ENCODE measurements around the gene TMUB1. TPM values are rescaled to one million over a fixed set of nuclear protein-coding genes. Genes with fewer than 3 reads are reported as not detected.
A peak's percentile ranks its signal among the peaks of the same experiment; 100 is the strongest.

The TMUB1 gene
- total RNA-seq, 1 donor from 2014 or later = 30.1 TPM

DNA sequence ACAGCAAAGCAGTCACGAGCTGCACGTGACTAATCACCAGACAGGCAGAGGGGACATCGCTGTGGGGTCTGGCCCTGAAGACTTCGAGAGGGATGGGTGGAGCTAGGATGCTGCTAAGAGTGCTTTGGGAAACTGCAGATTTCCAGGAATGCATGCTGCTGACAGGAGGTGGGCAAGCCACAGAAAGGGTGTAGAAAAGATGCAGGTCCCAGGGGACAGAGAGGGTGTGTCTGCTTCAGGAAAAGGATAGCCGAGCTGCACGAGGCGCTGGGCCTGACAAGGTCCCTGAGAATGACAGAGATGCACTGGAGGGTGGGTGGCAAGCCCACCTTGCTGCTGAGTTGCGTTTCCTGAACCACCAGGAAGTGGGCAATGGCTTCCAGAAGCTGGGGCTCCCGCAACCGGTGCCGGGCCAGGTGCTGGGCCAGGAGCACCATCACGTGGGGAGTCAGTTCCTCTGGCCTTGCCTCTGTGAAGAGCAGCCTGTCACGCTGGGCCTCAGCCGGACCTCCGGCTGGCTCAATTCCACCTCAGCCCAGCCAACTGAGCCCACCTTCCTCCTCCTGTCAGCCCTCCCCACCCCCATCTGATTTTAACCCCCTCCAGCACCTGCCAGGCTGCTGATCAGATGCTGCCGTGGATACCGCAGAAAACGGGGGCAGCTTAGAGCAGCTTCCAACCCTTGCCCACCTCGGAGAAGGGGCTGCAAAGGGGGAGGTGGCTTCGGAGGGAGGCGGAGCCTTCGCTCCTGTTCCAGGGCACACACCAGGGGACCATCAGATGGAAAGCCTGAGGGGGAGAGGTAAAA, 4.9 kb downstream of the TMUB1 start:
- Histone ChIP-seq H3K4me3 (no peak overlapping the region), H3K4me1 (peaks cover 68% of the 10 kb centered on the region), H3K9me3 (replicated peaks) (no peaks in the 10 kb centered on the region), H3K27me3 (ENCODE audit: low read depth) (no peaks in the 10 kb centered on the region), H3K36me3 (peaks cover 29% of the 10 kb centered on the region), H3K27ac (replicated peaks) (peak overlapping the region; percentile 68)
- DNase-seq = peak; percentile 20
- TF ChIP-seq, protein P1, sequence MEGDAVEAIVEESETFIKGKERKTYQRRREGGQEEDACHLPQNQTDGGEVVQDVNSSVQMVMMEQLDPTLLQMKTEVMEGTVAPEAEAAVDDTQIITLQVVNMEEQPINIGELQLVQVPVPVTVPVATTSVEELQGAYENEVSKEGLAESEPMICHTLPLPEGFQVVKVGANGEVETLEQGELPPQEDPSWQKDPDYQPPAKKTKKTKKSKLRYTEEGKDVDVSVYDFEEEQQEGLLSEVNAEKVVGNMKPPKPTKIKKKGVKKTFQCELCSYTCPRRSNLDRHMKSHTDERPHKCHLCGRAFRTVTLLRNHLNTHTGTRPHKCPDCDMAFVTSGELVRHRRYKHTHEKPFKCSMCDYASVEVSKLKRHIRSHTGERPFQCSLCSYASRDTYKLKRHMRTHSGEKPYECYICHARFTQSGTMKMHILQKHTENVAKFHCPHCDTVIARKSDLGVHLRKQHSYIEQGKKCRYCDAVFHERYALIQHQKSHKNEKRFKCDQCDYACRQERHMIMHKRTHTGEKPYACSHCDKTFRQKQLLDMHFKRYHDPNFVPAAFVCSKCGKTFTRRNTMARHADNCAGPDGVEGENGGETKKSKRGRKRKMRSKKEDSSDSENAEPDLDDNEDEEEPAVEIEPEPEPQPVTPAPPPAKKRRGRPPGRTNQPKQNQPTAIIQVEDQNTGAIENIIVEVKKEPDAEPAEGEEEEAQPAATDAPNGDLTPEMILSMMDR (IDR thresholded peaks at IDR 0.05; ENCODE audit: borderline replicate concordance) = no peak
- intact Hi-C loops (cut with micrococcal nuclease) = no loop called here

DNA sequence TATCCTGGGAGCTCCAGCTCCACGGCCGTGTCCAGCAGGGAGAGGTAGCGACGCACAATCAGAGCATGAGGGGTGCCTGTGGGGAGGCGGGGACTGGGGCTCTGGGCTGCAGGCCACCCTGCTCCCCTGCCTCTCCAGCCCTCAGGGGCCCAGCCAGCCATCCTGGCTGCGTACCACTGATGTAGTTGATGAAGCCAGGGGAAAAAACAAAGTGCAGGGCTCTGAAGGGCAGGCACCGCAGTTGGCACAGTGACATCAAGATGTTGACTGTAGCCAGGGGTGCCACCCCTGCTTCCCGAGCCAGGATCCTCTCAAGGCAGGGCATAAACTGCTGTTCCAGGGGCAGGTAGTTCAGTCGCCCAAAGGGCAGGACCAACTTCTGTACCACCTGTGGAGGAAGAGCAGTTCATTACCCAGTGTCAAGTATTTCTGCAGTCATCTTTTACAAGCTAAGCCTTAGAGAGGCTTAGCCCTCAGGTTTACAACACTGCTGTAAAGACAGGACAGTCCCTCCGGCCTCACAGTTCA, 5.5 kb downstream of the TMUB1 start:
- no peaks in the 10 kb centered on the region for H3K27me3 ChIP-seq (ENCODE audit: low read depth)
- TF ChIP-seq, protein P1 (IDR thresholded peaks at IDR 0.05; ENCODE audit: borderline replicate concordance) = no peak
- peaks cover 61% of the 10 kb centered on the region for H3K4me1 ChIP-seq
- H3K36me3 ChIP-seq = peaks cover 35% of the 10 kb centered on the region
- intact Hi-C loops (cut with micrococcal nuclease) = no loop called here
- no peak overlapping the region for H3K4me3 ChIP-seq
- H3K9me3 ChIP-seq (replicated peaks) = no peaks in the 10 kb centered on the region
- DNase-seq = no peak
- peak overlapping the region; percentile 68 for H3K27ac ChIP-seq (replicated peaks)

DNA sequence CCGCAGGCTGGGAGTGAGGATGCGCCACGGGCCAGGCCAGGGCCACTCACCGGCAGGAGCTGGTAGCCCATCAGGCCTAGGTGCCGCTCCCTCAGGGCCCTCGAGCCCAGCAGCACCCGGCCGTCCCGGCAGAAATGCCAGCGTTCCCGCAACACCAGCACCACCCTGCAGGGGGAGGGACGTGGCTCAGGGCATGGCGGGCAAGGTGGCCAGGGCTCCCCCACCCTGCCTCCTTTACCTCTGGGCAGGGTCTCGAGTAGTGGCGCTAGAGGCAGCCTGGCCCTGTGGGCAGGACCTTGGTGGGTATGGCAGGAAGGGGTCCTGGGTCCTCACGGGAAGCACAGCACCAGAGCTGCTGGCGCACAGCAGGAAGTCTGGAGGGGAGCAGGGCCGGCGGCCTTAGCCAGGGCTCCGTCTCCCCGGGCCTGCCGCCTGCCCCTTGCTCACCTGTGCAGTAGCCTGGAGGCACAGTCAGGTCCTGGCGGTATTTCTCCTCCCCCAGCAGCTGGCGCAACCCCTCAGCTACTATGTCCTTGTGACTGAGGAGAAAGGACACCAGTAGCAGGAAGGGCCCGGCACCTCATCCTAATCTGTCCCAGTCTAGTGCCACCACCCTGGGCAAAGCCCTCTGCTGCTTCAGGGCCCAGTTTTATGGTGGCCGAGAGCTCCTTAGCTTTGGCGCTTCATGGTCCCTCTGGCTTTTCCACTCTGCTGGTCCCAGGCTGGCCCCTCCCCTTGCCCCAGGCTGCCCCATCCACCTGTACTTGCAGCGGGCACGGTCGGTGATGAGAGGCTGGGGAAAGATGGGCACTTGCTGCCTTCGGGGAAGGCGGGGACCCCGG, 6.2 kb downstream of the TMUB1 start:
- intact Hi-C loops (cut with micrococcal nuclease) = no loop called here
- H3K4me3 ChIP-seq = peak overlapping the region; percentile 6
- H3K9me3 ChIP-seq (replicated peaks) = no peaks in the 10 kb centered on the region
- no peaks in the 10 kb centered on the region for H3K27me3 ChIP-seq (ENCODE audit: low read depth)
- peaks cover 54% of the 10 kb centered on the region for H3K4me1 ChIP-seq
- peak overlapping the region; percentile 68 for H3K27ac ChIP-seq (replicated peaks)
- no peak for DNase-seq
- H3K36me3 ChIP-seq = peaks cover 42% of the 10 kb centered on the region
- TF ChIP-seq, protein P1 (IDR thresholded peaks at IDR 0.05; ENCODE audit: borderline replicate concordance) = peak; percentile 34

DNA sequence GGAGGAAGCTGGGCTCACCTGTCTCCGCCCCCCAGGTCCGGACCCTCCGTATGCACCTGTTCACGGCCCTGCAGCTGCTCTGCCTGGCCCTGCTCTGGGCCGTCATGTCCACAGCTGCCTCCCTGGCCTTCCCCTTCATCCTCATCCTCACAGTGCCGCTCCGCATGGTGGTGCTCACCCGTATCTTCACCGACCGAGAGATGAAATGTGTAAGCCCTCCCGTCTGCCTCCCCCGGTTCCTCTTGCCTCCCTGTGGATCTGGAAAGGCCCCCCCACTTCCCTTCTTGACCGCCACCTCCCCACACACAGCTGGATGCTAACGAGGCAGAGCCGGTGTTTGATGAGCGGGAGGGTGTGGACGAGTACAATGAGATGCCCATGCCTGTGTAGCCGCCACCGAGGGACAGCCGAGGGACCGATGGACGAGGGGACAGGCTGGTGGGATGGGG, 7.3 kb downstream of the TMUB1 start:
- no peak overlapping the region for H3K27ac ChIP-seq (replicated peaks)
- peaks cover 43% of the 10 kb centered on the region for H3K4me1 ChIP-seq
- intact Hi-C loops (cut with micrococcal nuclease) = no loop called here
- no peak overlapping the region for H3K4me3 ChIP-seq
- DNase-seq = no peak
- peaks cover 53% of the 10 kb centered on the region for H3K36me3 ChIP-seq
- TF ChIP-seq, protein P1 (IDR thresholded peaks at IDR 0.05; ENCODE audit: borderline replicate concordance) = no peak
- H3K27me3 ChIP-seq (ENCODE audit: low read depth) = no peaks in the 10 kb centered on the region
- no peaks in the 10 kb centered on the region for H3K9me3 ChIP-seq (replicated peaks)

DNA sequence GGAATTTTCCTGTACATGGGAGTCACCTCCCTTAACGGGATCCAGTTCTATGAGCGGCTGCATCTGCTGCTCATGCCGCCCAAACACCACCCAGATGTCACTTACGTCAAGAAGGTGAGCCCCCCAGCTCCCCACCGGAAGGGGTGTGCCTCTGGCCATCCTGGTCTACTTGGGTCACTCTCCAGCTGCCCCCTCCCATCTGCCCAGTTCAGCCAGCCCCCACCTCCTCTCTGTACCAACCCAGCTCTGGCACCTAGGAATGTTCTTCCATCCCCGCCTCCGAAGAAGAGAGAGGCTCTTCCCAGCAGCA, 7.7 kb downstream of the TMUB1 start:
- Histone ChIP-seq H3K27ac (replicated peaks) (no peak overlapping the region), H3K9me3 (replicated peaks) (no peaks in the 10 kb centered on the region), H3K36me3 (peaks cover 57% of the 10 kb centered on the region), H3K4me3 (no peak overlapping the region), H3K4me1 (peaks cover 41% of the 10 kb centered on the region), H3K27me3 (ENCODE audit: low read depth) (no peaks in the 10 kb centered on the region)
- TF ChIP-seq, protein P1 (IDR thresholded peaks at IDR 0.05; ENCODE audit: borderline replicate concordance) = no peak
- no peak for DNase-seq
- intact Hi-C loops (cut with micrococcal nuclease) = no loop called here

Data from left ventricle myocardium inferior (tissue), 1 donor.